DND-41 (cell line): ENCODE results near the gene HES5.

Experiments used
- CTCF ChIP-seq: IDR thresholded peaks from 2 replicates; pipeline ENCODE4 v1.5.1; 2012; ENCODE audit warnings: borderline replicate concordance, low read length, moderate library complexity, mild to moderate bottlenecking; ENCODE audit not compliant: poor library complexity, severe bottlenecking; ENCODE audit errors: extremely low read depth
- EZH2 ChIP-seq: IDR thresholded peaks from 3 replicates; pipeline ENCODE4 v1.6.1; 2012; ENCODE audit warnings: borderline replicate concordance, low read depth, mild to moderate bottlenecking, moderate library complexity, low read length, inconsistent platforms; ENCODE audit not compliant: severe bottlenecking

- TF ChIP-seq CTCF = no peak
- no peak for TF ChIP-seq EZH2
Observed at GRCh38 chr1:2507744-2508155, 22.3 kb downstream of the HES5 start.
